Activated T-cell treated with anti-CD3 and anti-CD28 coated beads, Interleukin-2, amount 50 U/mL, for 72 hours (primary cell): ENCODE results near the gene ABHD8. TPM values are rescaled to one million over a fixed set of nuclear protein-coding genes. Genes with fewer than 3 reads are reported as not detected.

Experiments
- total RNA-seq, 2 donors: library from RNA; stranded (reverse); gene quantifications; one replicate each; pipeline ENCODE4 v1.2.3, GENCODE V29; 2022

The ABHD8 gene
- total RNA-seq, 2 donors from 2014 or later, result 16.1 to 16.6 TPM

Other genes starting within 250 kb of the ABHD8 start
- gene HAUS8, start 228.0 kb downstream of the ABHD8 start, total RNA-seq, result 10 to 100 TPM; 37.3 to 45.6 TPM
- gene MYO9B, start 227.6 kb downstream of the ABHD8 start, total RNA-seq, result 100 to 1,000 TPM; 106 to 135 TPM
- gene USE1, start 88.1 kb downstream of the ABHD8 start, total RNA-seq, result 10 to 100 TPM; 27.2 to 32.8 TPM
- 10 to 100 TPM; 19.3 to 19.4 TPM for gene OCEL1, start 77.2 kb downstream of the ABHD8 start, total RNA-seq
- 1 to 10 TPM; 4.7 to 6.4 TPM for gene NR2F6, start 57.5 kb downstream of the ABHD8 start, total RNA-seq
- under 1 TPM; 0.19 to 0.46 TPM for gene USHBP1, start 38.7 kb downstream of the ABHD8 start, total RNA-seq
- 10 to 100 TPM; 86.6 to 96.1 TPM for gene BABAM1, start 36.0 kb downstream of the ABHD8 start, total RNA-seq
- 1 to 10 TPM; 5.8 to 8.9 TPM for gene ANKLE1, start 21.5 kb downstream of the ABHD8 start, total RNA-seq
- gene MRPL34, start 2.4 kb upstream of the ABHD8 start, total RNA-seq, result 10 to 100 TPM; 75.0 to 75.8 TPM
- 10 to 100 TPM; 29.6 to 40.2 TPM for gene DDA1, start 6.1 kb upstream of the ABHD8 start, total RNA-seq
- 10 to 100 TPM; 11.1 to 13.7 TPM for gene ANO8, start 31.4 kb upstream of the ABHD8 start, total RNA-seq
- 10 to 100 TPM; 26.0 to 39.1 TPM for gene GTPBP3, start 34.1 kb upstream of the ABHD8 start, total RNA-seq
- gene PLVAP, start 73.9 kb upstream of the ABHD8 start, total RNA-seq, result not detected
- 1 to 10 TPM; 2.2 to 2.8 TPM for gene CCDC194, start 90.8 kb upstream of the ABHD8 start, total RNA-seq
- gene BST2, start 102.2 kb upstream of the ABHD8 start, total RNA-seq, result 10 to 100 TPM; 40.9 to 75.0 TPM
- 10 to 100 TPM; 32.4 to 38.4 TPM for gene MVB12A, start 116.6 kb upstream of the ABHD8 start, total RNA-seq
- not detected for gene TMEM221, start 145.2 kb upstream of the ABHD8 start, total RNA-seq
- not detected for gene NXNL1, start 157.5 kb upstream of the ABHD8 start, total RNA-seq
- 1 to 10 TPM; 3.5 to 4.4 TPM for gene SLC27A1, start 167.1 kb upstream of the ABHD8 start, total RNA-seq
- gene PGLS, start 208.2 kb upstream of the ABHD8 start, total RNA-seq, result 10 to 100 TPM; 56.5 to 63.6 TPM